Prostate gland (tissue), 2 donors: ENCODE measurements around the gene MEX3C. TPM values are rescaled to one million over a fixed set of nuclear protein-coding genes. Genes with fewer than 3 reads are reported as not detected.
A peak's percentile ranks its signal among the peaks of the same experiment; 100 is the strongest.

ENCODE experiments used
- DNase-seq: peaks from one replicate; pipeline ENCODE4 v3.0.0-alpha.2; 2019; ENCODE audit warnings: low spot score
- H3K27ac ChIP-seq, 2 donors: fragments of 200-600 bp; sonication (generic); 2 replicates each; pipeline ENCODE4 v1.5.1; 2017 to 2019
- H3K27me3 ChIP-seq: fragments of 200-600 bp; sonication (generic); replicated peaks from 2 replicates; pipeline ENCODE4 v1.5.1; 2019; ENCODE audit not compliant: insufficient read depth
- H3K36me3 ChIP-seq, 2 donors: fragments of 200-600 bp; sonication (generic); 1 replicate in 1 of 2; 2 replicates in 1 of 2; pipeline versions ENCODE4 v1.5.1 to v1.8.1; 2017 to 2019
- H3K4me1 ChIP-seq: fragments of 200-600 bp; sonication (generic); replicated peaks from 2 replicates; pipeline ENCODE4 v1.5.1; 2019
- H3K4me3 ChIP-seq, 2 donors: fragments of 200-600 bp; sonication (generic); 2 replicates each; pipeline ENCODE4 v1.5.1; 2017 to 2019
- H3K9me3 ChIP-seq: fragments of 200-600 bp; sonication (generic); 2 replicates; pipeline ENCODE4 v1.5.1; 2017
- CTCF ChIP-seq, 4 experiments: fragments of 200-600 bp in 2 of 4; fragments of 450-650 bp in 2 of 4; sonication (generic) in 2 of 4; IDR thresholded peaks; 1 replicate in 3 of 4; 2 replicates in 1 of 4; pipeline ENCODE4 v1.5.1; 2016 to 2019; ENCODE audit warnings: antibody characterized with exemption in 4 of 4, mild to moderate bottlenecking in 2 of 4, moderate library complexity in 2 of 4
- POLR2A ChIP-seq: fragments of 450-650 bp; IDR thresholded peaks from one replicate; pipeline ENCODE4 v1.6.1; 2016; ENCODE audit warnings: antibody characterized with exemption, mild to moderate bottlenecking
- POLR2AphosphoS5 ChIP-seq: sonication (generic); formaldehyde crosslinking; IDR thresholded peaks from one replicate; pipeline ENCODE4 v1.6.1; 2017; ENCODE audit warnings: antibody characterized with exemption
- WGBS: methylation state at CpG from one replicate; pipeline ENCODE4 v1.1.5; 2018; 5-methylcytosine and 5-hydroxymethylcytosine counted together
- intact Hi-C: fragments of 100-400 bp; cut with DNase I; formaldehyde crosslinking; loops from one replicate; pipeline ENCODE4 v1.14.2; 2022
- total RNA-seq, 2 donors: library from RNA; depleted of rRNA; stranded (reverse); fragments of >200 nt; gene quantifications; one replicate each; pipeline ENCODE4 v1.1.0, GENCODE V29; 2016

The MEX3C gene
- total RNA-seq, 2 donors from 2014 or later = 29.2 to 54.0 TPM

- H3K27me3 ChIP-seq = no peaks in the 10 kb centered on the region
- intact Hi-C loops = loop anchor here (2.0 to 10.0 kb wide), 2 partner anchors 165 to 371 kb away; partner anchors contain the start of genes MRO and SMAD4
- peak overlapping the region; percentile 81 for H3K4me3 ChIP-seq
- peak in 1 of 4 experiments; percentile 9 for TF ChIP-seq CTCF (IDR thresholded peaks at IDR 0.05)
- peak; percentile 28 for TF ChIP-seq POLR2AphosphoS5
- TF ChIP-seq POLR2A = peak; percentile 34
- peak; percentile 33 for DNase-seq
- peak overlapping the region; percentile 94 to 97 for H3K27ac ChIP-seq
- no peaks in the 10 kb centered on the region for H3K9me3 ChIP-seq
- under 1% methylated on average over 13 of the region's 13 CpGs for WGBS
- H3K36me3 ChIP-seq = no peaks in the 10 kb centered on the region
- peaks cover 8% of the 10 kb centered on the region for H3K4me1 ChIP-seq
These were observed 1.9 kb downstream of the MEX3C start for GRCh38 chr18:51195451-51196117.

- peaks cover 8% of the 10 kb centered on the region for H3K4me1 ChIP-seq
- peak overlapping the region; percentile 81 for H3K4me3 ChIP-seq
- no peaks in the 10 kb centered on the region for H3K9me3 ChIP-seq
- H3K27me3 ChIP-seq = no peaks in the 10 kb centered on the region
- no peak for DNase-seq
- 6% methylated on average over 3 of the region's 3 CpGs for WGBS
- peak overlapping the region; percentile 94 to 97 for H3K27ac ChIP-seq
- intact Hi-C loops = loop anchor here (10.0 kb wide), 1 partner anchor 370 kb away; the partner anchor contains the start of gene MRO
- TF ChIP-seq CTCF (IDR thresholded peaks at IDR 0.05) = no peak
- TF ChIP-seq POLR2A = no peak
- TF ChIP-seq POLR2AphosphoS5 = no peak
- no peaks in the 10 kb centered on the region for H3K36me3 ChIP-seq
These were observed 2.4 kb downstream of the MEX3C start for GRCh38 chr18:51195086-51195450.

GRCh38 chr18:51194604-51195003, 2.9 kb downstream of the MEX3C start:
- TF ChIP-seq POLR2A (no peak), CTCF (IDR thresholded peaks at IDR 0.05) (no peak), POLR2AphosphoS5 (no peak)
- H3K36me3 ChIP-seq = no peaks in the 10 kb centered on the region
- H3K4me1 ChIP-seq = peaks cover 8% of the 10 kb centered on the region
- peak overlapping the region in 1 of 2 donors; percentile 81 for H3K4me3 ChIP-seq
- DNase-seq = no peak
- peak overlapping the region; percentile 94 to 97 for H3K27ac ChIP-seq
- H3K27me3 ChIP-seq = no peaks in the 10 kb centered on the region
- no peaks in the 10 kb centered on the region for H3K9me3 ChIP-seq
- intact Hi-C loops = loop anchor here (10.0 kb wide), 1 partner anchor 370 kb away; the partner anchor contains the start of gene MRO
- WGBS = 12% methylated on average over 3 of the region's 3 CpGs

GRCh38 chr18:51193621-51194287, 3.7 kb downstream of the MEX3C start:
- Histone ChIP-seq H3K4me3 (no peak overlapping the region), H3K27ac (peak overlapping the region in 1 of 2 donors; percentile 94)
- 19% methylated on average over 5 of the region's 5 CpGs for WGBS

More at GRCh38 chr18:51193621-51194287, 3.7 kb downstream of the MEX3C start:
- DNase-seq = no peak
- H3K27me3 ChIP-seq = no peaks in the 10 kb centered on the region
- intact Hi-C loops = loop anchor here (10.0 kb wide), 1 partner anchor 369 kb away; the partner anchor contains the start of gene MRO
- H3K4me1 ChIP-seq = peaks cover 8% of the 10 kb centered on the region
- H3K36me3 ChIP-seq = no peaks in the 10 kb centered on the region
- H3K9me3 ChIP-seq = no peaks in the 10 kb centered on the region
- TF ChIP-seq POLR2AphosphoS5 = no peak
- no peak for TF ChIP-seq POLR2A
- no peak for TF ChIP-seq CTCF (IDR thresholded peaks at IDR 0.05)
